Stimulated activated CD4-positive, alpha-beta T cell treated with anti-CD3 and anti-CD28 coated beads, Interleukin-4, amount 100 ng/mL, for 1 hour (primary cell): ENCODE data around the gene OSBP2.
"Not testable (repeated sequence)": the region's sequence is repeated elsewhere in the genome, so short reads cannot be mapped to it uniquely, and the experiment has no call there.

Experiments
- DNase-seq: peaks from one replicate; pipeline ENCODE4 v3.0.0-alpha.2; 2020

OSBP2 gene

GRCh38 chr22:30773919-30774318 lies 79.2 kb downstream of the OSBP2 start:
- no peak for DNase-seq

DNA sequence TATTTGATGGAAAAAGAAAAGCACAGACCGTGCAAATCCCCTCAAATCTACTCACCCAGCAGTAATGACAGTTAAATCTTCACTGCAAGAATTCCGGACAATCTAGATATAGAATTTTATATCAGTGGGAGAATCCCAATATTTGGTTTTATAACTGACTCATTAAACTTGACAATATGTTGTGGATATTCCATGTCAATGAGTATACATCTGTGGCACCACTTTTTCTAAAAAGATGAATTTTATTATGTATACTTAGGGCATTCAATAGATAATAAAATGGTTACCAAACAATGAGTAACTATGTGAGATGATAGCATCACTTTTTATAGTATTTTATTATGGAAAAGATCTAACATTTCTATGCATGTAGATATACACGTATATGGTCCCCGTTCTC lies 79.9 kb downstream of the OSBP2 start:
- no peak for DNase-seq

DNA sequence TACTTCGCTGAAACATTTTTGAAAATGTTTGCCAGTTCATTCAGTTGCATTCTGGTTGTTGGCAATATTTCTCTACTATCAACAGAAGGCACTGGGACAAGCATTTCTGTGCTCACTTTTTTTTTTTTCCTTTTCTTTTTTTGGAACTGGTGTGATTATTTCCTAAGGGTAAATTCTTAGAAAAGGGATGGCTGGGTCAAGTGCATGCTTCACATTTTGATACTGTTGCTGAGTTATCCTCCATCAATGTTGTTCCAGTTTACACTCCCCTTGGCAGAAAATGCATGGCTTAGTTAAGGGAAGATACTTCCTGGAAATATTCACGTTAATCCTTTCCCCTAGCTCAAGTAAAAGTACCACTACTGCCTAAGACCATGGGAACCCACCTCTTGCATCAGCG lies 81.8 kb downstream of the OSBP2 start:
- no peak for DNase-seq

GRCh38 chr22:30777146-30777545 lies 82.5 kb downstream of the OSBP2 start:
- not testable (repeated sequence) for DNase-seq

GRCh38 chr22:30777587-30777986 lies 82.9 kb downstream of the OSBP2 start:
- DNase-seq, result no peak

DNA sequence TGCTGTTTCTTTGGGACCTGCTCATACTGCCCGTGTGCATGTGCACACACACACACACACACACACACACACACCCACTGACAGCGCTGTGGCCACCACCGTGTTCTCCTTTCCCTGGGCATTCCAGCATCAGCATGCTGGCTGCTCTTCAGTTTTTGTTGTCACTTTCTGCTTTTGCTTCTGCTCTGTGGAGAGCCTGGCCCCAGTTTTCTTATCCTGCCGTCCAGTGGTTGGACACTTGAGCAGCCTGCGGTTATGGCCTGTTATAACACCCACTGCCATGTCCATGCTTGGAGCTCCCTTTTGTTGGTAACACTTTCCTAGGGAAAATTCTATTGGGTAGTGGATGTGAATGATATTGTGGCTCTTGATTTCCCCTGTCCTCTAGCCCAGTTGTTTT lies 83.6 kb downstream of the OSBP2 start:
- no peak for DNase-seq

DNA sequence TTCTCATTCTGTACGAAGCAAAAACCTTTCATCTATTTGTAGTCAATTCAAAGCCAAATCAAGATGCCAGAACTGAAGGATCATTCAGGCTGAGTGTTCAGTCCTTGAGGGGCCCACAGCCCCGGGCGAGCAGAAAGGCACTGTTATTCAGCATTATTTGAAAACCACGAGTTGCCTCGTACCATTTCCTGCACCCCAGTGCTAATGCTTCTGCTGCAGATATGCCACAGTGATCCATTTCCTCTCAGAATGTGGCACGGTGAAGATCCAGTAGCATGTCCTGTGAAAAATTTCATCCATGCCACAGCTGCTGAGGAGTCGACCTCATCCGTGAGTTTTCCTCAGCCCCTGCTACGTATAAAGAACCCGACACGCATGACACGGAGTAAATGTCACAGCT lies 85.4 kb downstream of the OSBP2 start:
- no peak for DNase-seq

DNA sequence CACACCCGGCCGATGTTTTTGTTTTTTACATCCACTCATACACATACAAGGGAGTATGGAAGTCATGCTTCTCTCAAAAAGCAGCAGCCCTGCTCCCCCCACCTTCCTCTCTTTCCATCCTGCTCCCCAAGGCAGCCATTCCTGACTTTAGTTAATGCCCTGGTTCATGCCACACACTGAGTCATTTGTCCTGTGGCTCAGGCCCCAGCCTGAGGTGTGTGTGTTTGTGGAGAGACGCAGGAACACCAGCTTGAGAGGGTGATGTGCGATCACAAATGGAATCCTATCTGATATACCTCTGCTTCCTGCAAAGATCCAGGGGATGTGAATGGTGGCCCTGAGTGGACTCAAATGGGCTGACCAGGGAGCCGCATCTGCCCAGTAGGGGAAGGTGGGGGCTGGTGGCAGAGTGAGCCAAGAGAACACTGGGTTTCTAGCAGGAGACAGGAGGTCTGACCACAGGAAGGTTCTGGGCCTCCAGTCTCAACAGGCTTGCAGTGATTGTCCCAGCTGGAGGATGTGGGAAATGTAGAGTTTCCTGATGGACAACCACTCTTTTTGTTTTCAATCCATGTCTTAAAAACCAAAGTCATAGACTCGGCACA lies 86.7 kb downstream of the OSBP2 start:
- DNase-seq, result no peak

DNA sequence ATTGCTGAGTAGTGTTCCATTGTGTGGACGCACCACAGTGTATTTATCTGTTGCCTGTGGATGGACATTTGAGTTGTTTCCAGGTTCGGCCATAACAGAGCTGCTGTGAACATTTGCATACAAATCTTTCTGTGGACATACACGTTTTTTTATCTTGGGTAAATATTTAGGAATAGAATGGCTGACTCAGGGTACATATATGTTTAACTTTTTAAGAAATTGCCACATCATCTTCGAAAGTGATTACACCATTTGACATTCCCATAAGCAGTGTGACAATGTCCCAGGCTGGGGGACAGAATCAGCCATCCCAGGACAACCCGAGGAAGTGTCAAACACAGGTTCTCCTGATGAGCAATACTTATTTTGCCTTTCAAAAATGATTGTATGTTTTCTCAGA lies 87.9 kb downstream of the OSBP2 start:
- DNase-seq, result no peak

DNA sequence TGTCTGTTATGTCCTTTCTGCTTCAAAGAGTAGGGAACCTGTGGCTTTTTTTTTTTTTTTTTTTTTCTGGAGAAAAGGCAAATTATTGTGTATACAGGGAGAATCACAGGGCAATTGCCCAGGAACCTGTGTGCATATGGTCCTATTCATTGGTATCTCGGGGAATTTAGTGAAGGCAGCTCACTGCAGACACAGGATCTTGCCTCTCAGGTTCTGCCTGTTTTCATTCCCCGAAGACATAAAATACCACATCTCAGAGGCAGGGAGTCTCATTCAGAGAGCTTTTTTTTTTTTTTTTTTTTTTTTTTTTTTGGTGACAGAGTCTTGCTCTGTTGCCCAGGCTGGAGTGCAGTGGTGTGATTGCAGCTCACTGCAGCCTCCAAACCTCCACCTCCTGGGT lies 88.3 kb downstream of the OSBP2 start:
- DNase-seq, result no peak

DNA sequence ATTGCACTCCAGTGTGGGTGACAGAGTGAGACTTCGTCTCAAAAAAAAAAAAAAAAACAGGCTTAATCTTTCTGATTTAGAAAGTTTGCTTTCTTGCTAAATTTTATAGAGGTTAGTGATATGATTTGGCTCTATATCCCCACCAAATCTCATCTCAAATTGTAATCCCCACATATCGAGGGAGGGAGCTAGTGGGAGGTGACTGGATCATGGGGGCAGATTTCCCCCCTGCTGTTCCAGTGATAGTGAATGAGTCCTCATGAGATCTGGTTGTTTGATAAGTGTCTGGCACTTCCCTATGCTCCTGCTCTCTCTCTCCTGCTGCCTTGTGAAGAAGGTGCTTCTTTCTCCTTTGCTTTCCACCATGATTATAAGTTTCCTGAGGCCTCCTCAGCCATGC lies 90.9 kb downstream of the OSBP2 start:
- no peak for DNase-seq

DNA sequence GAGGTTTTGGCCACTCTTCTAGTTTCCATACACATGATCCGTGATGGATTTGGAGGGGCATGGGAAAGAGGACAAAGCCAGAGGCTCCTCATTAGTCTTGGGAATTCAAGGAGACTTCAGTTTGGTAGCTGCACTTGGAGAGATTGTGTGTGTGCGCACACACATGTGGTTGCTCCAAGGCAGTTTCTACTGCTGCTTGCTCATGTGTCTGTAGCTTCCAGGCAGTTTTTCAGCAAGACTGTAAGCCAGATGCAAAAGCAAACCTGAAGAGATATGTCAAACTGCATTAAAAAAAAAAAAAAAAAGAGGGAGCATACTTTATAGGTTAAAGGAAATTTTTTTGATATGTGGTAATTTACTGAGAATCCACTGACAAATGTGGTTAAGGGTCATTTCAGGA lies 95.7 kb downstream of the OSBP2 start:
- DNase-seq, result no peak

DNA sequence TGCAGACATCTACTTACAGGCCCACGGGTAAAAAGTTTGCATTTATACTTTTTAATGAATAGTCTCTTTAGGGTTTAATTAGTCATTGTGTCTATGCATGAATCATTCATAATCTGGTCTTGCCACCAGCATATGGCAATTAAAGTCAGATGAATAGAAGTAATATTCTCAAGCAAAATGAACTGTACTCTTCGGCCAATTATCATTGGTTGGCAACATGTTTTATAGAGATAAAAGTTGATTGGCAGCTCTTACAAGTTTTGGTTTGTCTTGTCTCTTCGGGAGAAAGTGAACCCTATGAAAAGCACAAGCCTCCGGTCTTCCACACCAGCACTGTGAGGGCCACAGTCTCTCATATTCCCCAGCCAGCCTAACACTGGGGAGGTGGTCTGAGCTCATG lies 97.8 kb downstream of the OSBP2 start:
- DNase-seq, result no peak

DNA sequence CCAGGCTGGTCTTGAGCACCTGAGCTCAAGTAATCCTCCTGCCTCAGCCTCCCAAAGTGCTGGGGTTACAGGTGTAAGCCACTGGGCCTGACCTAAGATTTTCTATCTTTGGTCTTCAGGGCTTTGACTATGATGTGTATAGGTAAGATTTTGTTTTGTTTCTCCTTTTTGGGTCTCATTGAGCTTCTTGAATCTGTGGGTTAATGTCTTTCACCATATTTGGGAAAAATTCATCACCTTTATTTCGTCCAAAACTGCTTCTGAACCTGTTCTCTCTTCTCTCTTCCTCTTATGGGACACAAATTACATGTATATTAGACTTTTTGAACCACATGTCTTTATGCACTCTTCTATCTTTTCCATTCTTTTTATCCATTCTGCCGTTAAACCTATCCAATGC lies 100.4 kb downstream of the OSBP2 start:
- DNase-seq, result no peak

DNA sequence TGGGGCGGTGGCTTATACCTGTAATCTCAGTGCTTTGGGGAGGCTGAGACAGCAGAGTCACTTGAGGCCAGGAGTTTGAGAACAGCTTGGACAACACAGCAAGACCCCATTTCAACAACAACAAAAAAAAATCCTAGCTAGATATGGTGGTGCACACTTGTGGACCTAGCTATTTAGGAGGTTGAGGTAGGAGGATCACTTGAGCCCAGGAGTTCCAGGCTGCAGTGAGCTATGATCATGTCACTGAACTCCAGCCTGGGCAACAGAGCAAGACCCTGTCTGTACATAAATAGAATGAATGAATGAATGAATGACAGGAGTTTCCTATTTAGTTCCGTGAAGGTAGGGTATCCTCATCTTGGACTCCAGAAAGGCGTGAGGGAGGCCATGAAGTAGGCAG lies 107.0 kb downstream of the OSBP2 start:
- no peak for DNase-seq

DNA sequence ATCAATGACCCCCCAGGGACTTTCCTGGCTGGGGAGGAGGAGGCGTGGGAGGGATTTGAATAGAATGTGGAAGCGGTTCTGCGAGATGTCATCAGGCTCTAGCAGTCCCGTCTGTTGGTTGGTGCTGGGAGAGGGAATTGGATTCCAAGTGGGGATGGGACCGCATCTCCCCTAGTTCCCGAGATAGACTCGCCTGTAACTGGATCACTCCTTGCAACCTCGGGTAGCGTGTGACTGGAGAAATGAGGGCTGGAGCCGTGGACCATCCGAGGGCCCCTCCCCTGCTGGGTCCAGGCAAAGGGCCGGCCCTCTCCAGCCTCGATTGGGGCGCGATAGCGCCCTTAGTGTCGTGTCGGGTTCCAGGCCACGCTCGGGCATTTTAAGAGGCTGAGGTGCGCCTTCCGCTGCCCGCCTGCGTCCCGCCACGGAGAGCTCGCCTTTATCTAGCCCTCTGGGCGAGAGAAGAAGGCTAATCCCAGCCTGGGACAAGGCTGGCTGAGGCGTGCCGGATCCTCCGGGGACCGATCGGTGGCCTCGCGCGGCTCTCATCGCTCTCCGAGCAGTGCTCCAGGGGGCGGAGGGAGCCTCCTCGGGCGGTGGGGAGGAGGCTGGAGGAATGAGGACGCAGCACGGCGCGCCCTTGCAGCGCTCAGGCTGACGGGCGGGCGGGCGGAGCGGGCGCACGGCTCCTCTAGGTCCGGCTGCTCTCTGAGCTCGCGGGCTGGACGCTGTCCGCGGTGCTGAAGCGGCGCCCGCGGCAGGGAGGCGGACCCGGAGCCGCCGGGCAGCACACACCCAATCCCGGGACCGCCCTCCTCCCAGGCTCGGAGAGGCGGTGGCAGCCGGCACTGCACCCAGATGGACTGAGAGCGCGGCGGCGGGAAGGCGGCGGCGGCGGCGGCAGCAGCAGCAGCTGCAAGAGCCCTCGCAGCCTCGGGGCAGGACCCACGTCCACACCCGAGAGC lies 107.8 kb downstream of the OSBP2 start:
- DNase-seq, result peak; percentile 64

DNA sequence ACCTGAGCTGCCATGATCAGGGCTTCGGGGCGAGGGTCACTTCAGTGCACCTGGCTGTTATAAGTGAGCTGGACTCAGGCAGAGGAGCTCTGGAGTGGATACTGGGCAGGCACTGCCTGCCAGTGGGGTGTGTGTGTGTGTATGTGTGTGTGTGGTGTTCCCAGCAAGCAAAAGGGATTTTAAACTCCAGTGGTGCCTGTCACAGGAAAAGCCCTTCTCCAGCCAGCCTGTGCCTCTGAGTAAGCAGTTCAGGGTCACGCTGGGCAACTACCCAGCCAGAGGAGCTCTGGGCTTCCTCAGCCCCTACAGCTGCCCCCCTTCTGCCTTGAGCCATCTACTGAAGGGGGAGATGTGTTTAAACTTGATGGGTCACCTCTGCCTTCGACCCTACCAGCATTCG lies 109.0 kb downstream of the OSBP2 start:
- no peak for DNase-seq

DNA sequence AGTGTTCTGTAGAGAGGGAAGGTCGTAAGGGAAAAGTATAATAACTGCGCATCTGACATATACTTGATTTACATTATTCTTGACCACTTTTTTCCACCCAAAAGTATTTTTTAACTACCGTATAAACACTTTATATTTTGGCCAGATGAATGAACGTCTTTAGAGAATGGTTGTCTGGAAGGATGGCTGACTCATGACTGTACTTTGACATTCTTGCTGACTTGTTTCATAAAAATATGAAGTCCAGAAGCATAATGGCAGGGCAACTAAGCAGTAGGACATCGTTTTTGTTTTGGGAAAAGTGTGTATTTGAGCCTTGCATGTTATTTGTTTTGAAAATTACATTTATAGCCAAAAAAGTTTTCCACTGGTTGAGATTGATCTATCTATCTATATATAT lies 110.0 kb downstream of the OSBP2 start:
- DNase-seq, result no peak

DNA sequence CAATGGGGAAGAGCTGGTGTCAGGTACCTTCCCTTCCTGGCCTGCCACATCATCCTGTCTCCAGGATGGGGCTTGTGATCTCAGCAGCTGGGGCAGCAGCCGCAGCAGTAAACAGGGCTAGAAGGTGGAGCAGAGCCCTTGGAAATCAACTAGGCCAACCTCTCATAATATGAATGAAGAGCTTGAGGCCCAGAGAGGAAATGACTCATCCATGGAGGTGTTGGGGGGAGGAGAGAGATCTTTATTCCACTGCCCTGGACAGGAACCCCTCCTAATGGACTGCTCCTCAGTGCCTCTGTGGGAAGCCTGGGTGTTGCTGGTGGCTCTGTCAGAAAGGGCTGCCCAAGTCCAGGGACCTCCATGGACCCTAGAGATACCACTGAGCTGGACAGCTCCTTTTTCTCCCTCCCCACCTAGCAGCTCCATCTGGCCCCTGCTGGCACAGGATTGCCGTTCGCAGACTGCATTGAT lies 111.8 kb downstream of the OSBP2 start:
- DNase-seq, result no peak

- no peak for DNase-seq
Measured at GRCh38 chr22:30809086-30809485, 114.4 kb downstream of the OSBP2 start.

- no peak for DNase-seq
Measured at GRCh38 chr22:30810105-30810504, 115.4 kb downstream of the OSBP2 start.

DNA sequence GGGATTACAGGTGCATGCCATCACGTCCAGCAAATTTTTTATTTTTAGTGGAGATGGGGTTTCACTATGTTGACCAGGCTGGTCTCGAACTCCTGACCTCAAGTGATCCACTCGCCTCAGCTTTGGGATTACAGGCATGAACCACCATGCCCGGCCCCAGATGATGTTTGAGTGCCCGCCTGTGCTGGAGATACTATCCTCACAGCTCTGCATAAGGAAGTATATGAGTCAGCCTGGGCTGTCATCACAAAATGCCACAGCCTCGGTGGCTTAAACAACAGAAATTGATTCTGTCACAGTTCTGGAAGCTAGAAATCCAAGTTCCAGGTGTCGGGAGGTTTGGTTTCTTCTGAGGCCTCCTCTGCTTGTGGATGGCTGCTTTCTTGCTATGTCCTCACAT lies 119.3 kb downstream of the OSBP2 start:
- DNase-seq, result no peak

DNA sequence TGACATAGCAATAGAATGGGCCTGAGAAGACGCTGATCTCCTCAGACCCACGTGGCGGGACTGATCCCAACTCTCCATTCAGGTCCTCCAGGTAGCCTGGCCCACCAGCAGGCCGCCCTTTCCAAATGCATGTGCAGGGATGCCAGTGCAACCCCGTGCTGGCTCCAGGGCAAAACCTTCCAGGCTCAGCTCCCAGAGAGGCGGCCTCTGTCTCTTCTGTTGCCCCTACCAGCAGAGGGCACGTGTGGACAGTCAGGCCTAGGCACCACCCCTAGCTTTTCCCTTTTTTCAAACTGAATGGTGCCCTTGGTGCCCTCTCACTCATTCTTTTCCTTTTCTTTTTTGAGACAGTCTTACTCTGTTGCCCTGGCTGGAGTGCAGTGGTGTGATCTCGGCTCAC lies 121.7 kb downstream of the OSBP2 start:
- no peak for DNase-seq

DNA sequence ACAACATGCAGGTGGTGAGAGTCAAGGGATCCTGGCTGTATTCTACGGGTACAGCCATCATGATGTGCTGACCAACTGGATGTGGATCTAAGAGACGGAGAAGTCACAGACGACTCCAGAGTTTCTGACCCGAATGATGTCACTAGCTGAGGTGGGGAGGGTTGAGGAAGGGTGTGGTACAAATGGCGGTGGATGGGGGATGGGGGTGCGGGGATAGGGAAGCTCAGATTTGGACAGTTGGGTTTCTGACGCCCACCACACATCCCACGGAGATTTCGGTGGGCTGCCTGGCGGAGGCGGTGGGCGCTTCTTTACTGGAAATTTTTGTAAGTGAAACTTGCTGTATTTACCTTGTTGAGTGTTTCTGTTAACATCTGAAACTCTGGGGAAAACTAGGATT lies 126.7 kb downstream of the OSBP2 start:
- no peak for DNase-seq

- DNase-seq, result no peak
Measured at GRCh38 chr22:30821863-30822215, 127.2 kb downstream of the OSBP2 start.
